Neuronal stem cell (in vitro differentiated cells): ENCODE data around the gene NRCAM.

ENCODE experiments used
- DNase-seq: peaks from one replicate; pipeline ENCODE4 v3.0.0-alpha.2; 2013; ENCODE audit warnings: low spot score
- H2AFZ ChIP-seq: one replicate; pipeline ENCODE4 v1.6.1; 2013; ENCODE audit warnings: mild to moderate bottlenecking, low read length, inconsistent platforms
- H2AK5ac ChIP-seq: 2 replicates; pipeline ENCODE4 v1.6.1; 2013; ENCODE audit warnings: low read depth, mild to moderate bottlenecking, inconsistent platforms, low read length, moderate library complexity, mixed read lengths
- H2BK120ac ChIP-seq: 2 replicates; pipeline ENCODE4 v1.6.1; 2013; ENCODE audit warnings: low read depth, mild to moderate bottlenecking, inconsistent platforms, low read length, moderate library complexity, mixed read lengths
- H2BK12ac ChIP-seq: one replicate; pipeline ENCODE4 v1.6.1; 2013; ENCODE audit warnings: low read length, inconsistent platforms
- H2BK15ac ChIP-seq: 2 replicates; pipeline ENCODE4 v1.6.1; 2013; ENCODE audit warnings: mild to moderate bottlenecking, low read length, inconsistent platforms, mixed read lengths
- H2BK5ac ChIP-seq: one replicate; pipeline ENCODE4 v1.6.1; 2013; ENCODE audit warnings: inconsistent platforms, mild to moderate bottlenecking, low read length, moderate library complexity
- H3K14ac ChIP-seq: one replicate; pipeline ENCODE4 v1.6.1; 2013; ENCODE audit warnings: low read length, inconsistent platforms
- H3K18ac ChIP-seq: 2 replicates; pipeline ENCODE4 v1.6.1; 2013; ENCODE audit warnings: low read length, inconsistent platforms
- H3K23ac ChIP-seq: 2 replicates; pipeline ENCODE4 v1.6.1; 2013; ENCODE audit warnings: low read depth, mild to moderate bottlenecking, mixed read lengths, low read length, inconsistent platforms; ENCODE audit not compliant: poor library complexity
- H3K27ac ChIP-seq: replicated peaks from 3 replicates; pipeline ENCODE4 v1.5.1; 2013; ENCODE audit warnings: low read length, inconsistent platforms
- H3K27me3 ChIP-seq, 3 experiments: 2 replicates each; pipeline ENCODE4 v1.6.1; 2013; ENCODE audit warnings: low read length in 3 of 3, mild to moderate bottlenecking in 2 of 3, inconsistent platforms in 1 of 3, low read depth in 1 of 3, mixed read lengths in 1 of 3, moderate library complexity in 1 of 3; ENCODE audit not compliant: control insufficient read depth in 3 of 3, insufficient read depth in 3 of 3
- H3K36me3 ChIP-seq, 2 donors: replicated peaks in 1 of 2; 2 replicates each; pipeline ENCODE4 v1.6.1; 2013; ENCODE audit warnings: low read length in 2 of 2; ENCODE audit not compliant: control insufficient read depth in 2 of 2, insufficient read depth in 2 of 2
- H3K4ac ChIP-seq: 2 replicates; pipeline ENCODE4 v1.6.1; 2013; ENCODE audit warnings: inconsistent platforms, mild to moderate bottlenecking, low read length, moderate library complexity
- H3K4me1 ChIP-seq, 2 donors: 1 replicate in 1 of 2; 2 replicates in 1 of 2; pipeline ENCODE4 v1.6.1; 2013; ENCODE audit warnings: low read length in 2 of 2, low read depth in 1 of 2; ENCODE audit not compliant: control insufficient read depth in 2 of 2, insufficient read depth in 1 of 2
- H3K4me2 ChIP-seq: one replicate; pipeline ENCODE4 v1.6.1; 2013; ENCODE audit warnings: mild to moderate bottlenecking, low read length, inconsistent platforms; ENCODE audit not compliant: insufficient read depth, poor library complexity, severe bottlenecking
- H3K4me3 ChIP-seq, 2 donors: 2 replicates each; pipeline ENCODE4 v1.5.1; 2013; ENCODE audit warnings: low read length in 2 of 2, mild to moderate bottlenecking in 2 of 2, inconsistent platforms in 1 of 2, moderate library complexity in 1 of 2
- H3K79me1 ChIP-seq: one replicate; pipeline ENCODE4 v1.6.1; 2013; ENCODE audit warnings: low read depth, mild to moderate bottlenecking, inconsistent platforms, low read length, moderate library complexity
- H3K9ac ChIP-seq: one replicate; pipeline ENCODE4 v1.6.1; 2013; ENCODE audit warnings: mild to moderate bottlenecking, low read depth, low read length, inconsistent platforms; ENCODE audit not compliant: poor library complexity
- H3K9me3 ChIP-seq, 2 donors: replicated peaks in 1 of 2; 2 replicates each; pipeline versions ENCODE3 to v1.6.1; 2013; ENCODE audit warnings: low read length in 2 of 2, mild to moderate bottlenecking in 2 of 2, inconsistent platforms in 1 of 2, low read depth in 1 of 2, mixed read lengths in 1 of 2, moderate library complexity in 1 of 2; ENCODE audit not compliant: control insufficient read depth in 2 of 2, insufficient read depth in 1 of 2
- H4K8ac ChIP-seq: one replicate; pipeline ENCODE4 v1.6.1; 2013; ENCODE audit warnings: low read depth, mild to moderate bottlenecking, inconsistent platforms, low read length, moderate library complexity
- H4K91ac ChIP-seq: one replicate; pipeline ENCODE4 v1.6.1; 2013; ENCODE audit warnings: low read length, low read depth, mild to moderate bottlenecking, inconsistent platforms; ENCODE audit not compliant: poor library complexity
- WGBS, 2 donors: extraction: QIAGEN DNeasy Blood & Tissue Kit; methylation state at CpG; one replicate each; pipeline ENCODE4 v1.1.7; 2013; ENCODE audit warnings: missing lambda C conversion rate in 2 of 2, mixed read lengths in 1 of 2; ENCODE audit not compliant: insufficient read length in 2 of 2, insufficient replicate concordance in 1 of 2; ENCODE audit errors: extremely low coverage in 2 of 2; 5-methylcytosine and 5-hydroxymethylcytosine counted together

Gene NRCAM

GRCh38 chr7:108421720-108422331 is 34.4 kb downstream of the NRCAM start:
- Histone ChIP-seq H3K14ac (no peak overlapping the region), H3K4me3 (no peak overlapping the region), H2AK5ac (no peak overlapping the region), H3K4ac (no peak overlapping the region), H2BK15ac (no peak overlapping the region), H3K27me3 (no peaks in the 10 kb centered on the region), H3K79me1 (no peaks in the 10 kb centered on the region), H2BK12ac (no peak overlapping the region), H4K91ac (no peak overlapping the region), H2BK5ac (no peak overlapping the region), H3K9me3 (no peaks in the 10 kb centered on the region), H3K4me2 (no peak overlapping the region), H3K18ac (no peak overlapping the region), H3K4me1 (peaks cover 3 to 7% of the 10 kb centered on the region in 2 donors), H2AFZ (no peak overlapping the region), H3K23ac (no peak overlapping the region), H2BK120ac (no peak overlapping the region), H3K9ac (no peak overlapping the region), H4K8ac (no peak overlapping the region), H3K36me3 (no peaks in the 10 kb centered on the region), H3K27ac (no peak overlapping the region)
- no peak for DNase-seq
- no CpG with 5 or more reads among the region's 3 CpGs for WGBS, 2 donors

- Histone ChIP-seq H3K4me3 (no peak overlapping the region), H3K18ac (no peak overlapping the region), H3K27me3 (no peaks in the 10 kb centered on the region), H2AFZ (no peak overlapping the region), H2BK12ac (no peak overlapping the region), H3K36me3 (no peaks in the 10 kb centered on the region), H2AK5ac (no peak overlapping the region), H3K79me1 (no peaks in the 10 kb centered on the region), H2BK15ac (no peak overlapping the region), H3K14ac (no peak overlapping the region), H2BK5ac (no peak overlapping the region), H3K9ac (no peak overlapping the region), H3K4ac (no peak overlapping the region), H3K27ac (no peak overlapping the region), H3K4me1 (peaks cover 10 to 12% of the 10 kb centered on the region in 2 donors), H4K91ac (no peak overlapping the region), H3K23ac (no peak overlapping the region), H2BK120ac (no peak overlapping the region), H3K4me2 (no peak overlapping the region), H3K9me3 (no peaks in the 10 kb centered on the region), H4K8ac (no peak overlapping the region)
- DNase-seq = no peak
- WGBS, 2 donors = no CpG with 5 or more reads among the region's 7 CpGs
Measured at GRCh38 chr7:108419961-108420908, 36.0 kb downstream of the NRCAM start.

- Histone ChIP-seq H3K23ac (no peak overlapping the region), H4K8ac (no peak overlapping the region), H3K27me3 (no peaks in the 10 kb centered on the region), H3K9me3 (no peaks in the 10 kb centered on the region), H3K4me1 (peaks cover 16 to 21% of the 10 kb centered on the region in 2 donors), H4K91ac (no peak overlapping the region), H3K4me3 (no peak overlapping the region), H2BK5ac (no peak overlapping the region), H3K27ac (no peak overlapping the region), H3K36me3 (no peaks in the 10 kb centered on the region), H2BK12ac (no peak overlapping the region), H3K18ac (no peak overlapping the region), H3K14ac (no peak overlapping the region), H2BK15ac (no peak overlapping the region), H2AFZ (no peak overlapping the region), H3K4me2 (no peak overlapping the region), H3K4ac (no peak overlapping the region), H3K79me1 (no peaks in the 10 kb centered on the region), H2AK5ac (no peak overlapping the region), H3K9ac (no peak overlapping the region), H2BK120ac (no peak overlapping the region)
- no peak for DNase-seq
- 100% methylated on average over 1 of the region's 7 CpGs; no CpG with 5 or more reads in 1 of the 2 donors for WGBS, 2 donors
Measured at GRCh38 chr7:108418946-108419345, 37.3 kb downstream of the NRCAM start.

GRCh38 chr7:108417926-108418325 is 38.3 kb downstream of the NRCAM start:
- H3K4me3 ChIP-seq = no peak overlapping the region
- no peaks in the 10 kb centered on the region for H3K27me3 ChIP-seq
- H2AFZ ChIP-seq = no peak overlapping the region
- DNase-seq = no peak
- H3K9ac ChIP-seq = no peak overlapping the region
- no peak overlapping the region for H3K4me2 ChIP-seq
- H2BK120ac ChIP-seq = no peak overlapping the region
- no peak overlapping the region for H3K18ac ChIP-seq
- no peak overlapping the region for H2BK12ac ChIP-seq
- no CpG with 5 or more reads among the region's 2 CpGs for WGBS, 2 donors
- H3K79me1 ChIP-seq = no peaks in the 10 kb centered on the region
- H4K91ac ChIP-seq = no peak overlapping the region
- peaks cover 19 to 24% of the 10 kb centered on the region in 2 donors for H3K4me1 ChIP-seq
- H2BK15ac ChIP-seq = no peak overlapping the region
- no peak overlapping the region for H2BK5ac ChIP-seq
- no peak overlapping the region for H3K23ac ChIP-seq
- H2AK5ac ChIP-seq = no peak overlapping the region
- no peak overlapping the region for H4K8ac ChIP-seq
- no peaks in the 10 kb centered on the region for H3K9me3 ChIP-seq
- H3K27ac ChIP-seq = no peak overlapping the region
- H3K4ac ChIP-seq = no peak overlapping the region
- no peak overlapping the region for H3K14ac ChIP-seq
- H3K36me3 ChIP-seq = no peaks in the 10 kb centered on the region
